Left lung (tissue), 10 donors: ENCODE results near the gene GIN1. TPM values are rescaled to one million over a fixed set of nuclear protein-coding genes. Genes with fewer than 3 reads are reported as not detected.
A peak's percentile ranks its signal among the peaks of the same experiment; 100 is the strongest.
"Not testable (repeated sequence)": the region's sequence is repeated elsewhere in the genome, so short reads cannot be mapped to it uniquely, and the experiment has no call there.

Source experiments
- ATAC-seq: fragments of 200-7000 bp; cut with Tn5 transposase; one replicate; pipeline ENCODE4 v1.9.1; 2020; ENCODE audit warnings: moderate library complexity
- DNase-seq, 4 donors: peaks; one replicate each; pipeline ENCODE4 v3.0.0-alpha.2; 2013 to 2020
- H3K27ac ChIP-seq, 2 donors: fragments of 200-600 bp; sonication (generic) in 1 of 2; one replicate each; pipeline versions ENCODE4 v1.5.0 to v1.8.0; 2020 to 2021
- H3K27me3 ChIP-seq, 2 donors: fragments of 200-600 bp; sonication (generic) in 1 of 2; one replicate each; pipeline versions ENCODE4 v1.5.0 to v1.8.0; 2020 to 2021
- H3K36me3 ChIP-seq, 2 donors: fragments of 200-600 bp; sonication (generic) in 1 of 2; one replicate each; pipeline versions ENCODE4 v1.5.0 to v1.8.0; 2020 to 2021
- H3K4me1 ChIP-seq, 2 donors: fragments of 200-600 bp; one replicate each; pipeline ENCODE4 v1.8.0; 2021
- H3K4me3 ChIP-seq, 2 donors: fragments of 200-600 bp; sonication (generic) in 1 of 2; one replicate each; pipeline versions ENCODE4 v1.5.0 to v1.8.0; 2020 to 2021; ENCODE audit warnings: mild to moderate bottlenecking in 1 of 2
- H3K9me3 ChIP-seq, 2 donors: fragments of 200-600 bp; sonication (generic) in 1 of 2; one replicate each; pipeline versions ENCODE4 v1.5.0 to v1.8.0; 2020 to 2021
- CTCF ChIP-seq, 2 donors: fragments of 200-600 bp; sonication (generic) in 1 of 2; IDR thresholded peaks; one replicate each; pipeline versions ENCODE4 v1.5.0 to v1.8.0; 2021; ENCODE audit warnings: antibody characterized with exemption in 2 of 2
- intact Hi-C, 2 donors: fragments of 100-400 bp; cut with DNase I; formaldehyde crosslinking; loops; one replicate each; pipeline versions ENCODE4 v1.11.2 to v1.14.2; 2022
- polyA plus RNA-seq, 6 donors: library from polyadenylated mRNA; unstranded; fragments of 120-200 nt; gene quantifications; one replicate each; pipeline ENCODE4 v1.2.1, GENCODE V29; 2013; ENCODE audit not compliant: insufficient read length in 6 of 6
- total RNA-seq, 2 donors: library from RNA; stranded (reverse); fragmentation: NEBNext Ultra II Directional; extraction: Animal tissue kit (Norgen Biotek cat#: 25700); gene quantifications; one replicate each; pipeline ENCODE4 v1.2.1, GENCODE V29; 2021
- donor health status: DM: no; HTN: yes; CAD: no.
- donor health status: DM: no; HTN: no; CAD: no.

The GIN1 gene
- total and polyA plus RNA-seq, 8 donors, result 7.5 to 13.9 (median 11.8) TPM

DNA sequence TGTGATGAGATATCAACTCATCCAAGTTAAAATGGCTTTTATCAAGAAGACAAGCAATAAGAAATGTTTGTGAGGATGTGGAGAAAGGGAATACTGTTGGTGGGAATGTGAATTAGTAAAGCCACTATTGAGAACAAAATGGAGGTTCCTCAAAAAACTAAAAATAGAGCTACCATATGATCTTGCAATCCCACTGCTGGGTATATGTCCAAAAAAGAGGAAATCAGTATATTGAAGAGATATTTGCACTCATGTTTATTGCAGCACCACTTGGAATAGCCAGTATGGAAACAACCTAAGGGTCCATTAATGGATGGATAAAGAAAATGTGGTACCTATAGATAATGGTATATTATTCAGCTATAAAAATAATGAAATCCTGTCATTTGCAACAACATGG lies 25.3 kb upstream of the GIN1 start:
- no peak overlapping the region for H3K27ac ChIP-seq
- peaks cover 0 to 39% of the 10 kb centered on the region in 2 donors for H3K36me3 ChIP-seq
- intact Hi-C loops, result no loop called here
- ATAC-seq (no peak), DNase-seq (no peak)
- TF ChIP-seq CTCF (IDR thresholded peaks at IDR 0.05), result no peak
- no peaks in the 10 kb centered on the region for H3K9me3 ChIP-seq
- H3K4me3 ChIP-seq, result no peak overlapping the region
- no peaks in the 10 kb centered on the region for H3K4me1 ChIP-seq
- H3K27me3 ChIP-seq, result no peaks in the 10 kb centered on the region

- intact Hi-C loops, H3K27me3 ChIP-seq, H3K27ac ChIP-seq, H3K4me1 ChIP-seq, H3K9me3 ChIP-seq, ATAC-seq, H3K4me3 ChIP-seq: not testable (repeated sequence)
- H3K36me3 ChIP-seq, result peaks cover 0 to 44% of the 10 kb centered on the region in 2 donors
- DNase-seq, result peak in 1 of 4 donors; percentile 73
These were observed 22.2 kb upstream of the GIN1 start for GRCh38 chr5:103142132-103142531.

DNA sequence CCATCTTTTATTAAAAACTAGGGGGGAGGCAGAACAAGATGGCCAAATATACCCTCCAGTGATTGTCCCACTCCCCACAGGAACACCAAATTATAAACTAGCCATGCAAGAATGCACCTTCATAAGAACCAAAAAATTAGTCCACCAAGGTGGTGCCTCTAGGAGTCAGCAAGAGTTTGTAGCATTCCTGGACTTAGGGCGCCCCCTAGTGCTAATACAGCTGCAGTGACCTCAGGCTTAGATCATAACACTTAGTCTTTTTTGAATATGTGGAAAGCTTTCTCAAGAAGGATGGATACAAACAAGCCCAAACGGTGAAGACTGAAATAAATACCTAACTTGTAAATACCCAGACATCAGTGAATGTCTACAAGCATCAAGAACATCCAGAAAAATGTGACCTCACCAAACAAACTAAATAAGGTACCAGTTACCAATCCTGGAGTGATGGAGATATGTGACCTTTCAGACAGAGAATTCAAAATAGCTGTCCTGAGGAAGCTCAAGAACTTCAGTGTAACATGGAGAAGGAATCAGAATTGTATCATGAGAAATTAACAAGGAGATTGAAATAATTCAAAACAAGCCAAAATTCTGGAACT lies 19.4 kb upstream of the GIN1 start:
- Histone ChIP-seq H3K9me3 (no peaks in the 10 kb centered on the region), H3K27ac (no peak overlapping the region), H3K27me3 (no peaks in the 10 kb centered on the region), H3K36me3 (peaks cover 0 to 46% of the 10 kb centered on the region in 2 donors), H3K4me1 (no peaks in the 10 kb centered on the region), H3K4me3 (no peak overlapping the region)
- intact Hi-C loops, result no loop called here
- TF ChIP-seq CTCF (IDR thresholded peaks at IDR 0.05), result peak; percentile 85 to 87
- ATAC-seq (peak; percentile 100), DNase-seq (peak in 3 of 4 donors; percentile 27 to 67 (median 64))

- Histone ChIP-seq H3K4me3 (no peak overlapping the region), H3K27me3 (no peaks in the 10 kb centered on the region), H3K36me3 (peaks cover 0 to 46% of the 10 kb centered on the region in 2 donors), H3K27ac (no peak overlapping the region), H3K4me1 (no peaks in the 10 kb centered on the region), H3K9me3 (no peaks in the 10 kb centered on the region)
- intact Hi-C loops, result no loop called here
- no peak for DNase-seq
- ATAC-seq, result peak; percentile 35
- TF ChIP-seq CTCF (IDR thresholded peaks at IDR 0.05), result no peak
These were observed 18.3 kb upstream of the GIN1 start for GRCh38 chr5:103138202-103138690.

- DNase-seq, result no peak
- ATAC-seq, result no peak
- Histone ChIP-seq H3K9me3 (no peaks in the 10 kb centered on the region), H3K36me3 (peaks cover 0 to 27% of the 10 kb centered on the region in 2 donors), H3K4me1 (no peaks in the 10 kb centered on the region), H3K27me3 (no peaks in the 10 kb centered on the region), H3K27ac (no peak overlapping the region), H3K4me3 (no peak overlapping the region)
- intact Hi-C loops, result no loop called here
- TF ChIP-seq CTCF (IDR thresholded peaks at IDR 0.05), result no peak
These were observed 15.5 kb upstream of the GIN1 start for GRCh38 chr5:103135461-103135860.

GRCh38 chr5:103133231-103133630 lies 13.3 kb upstream of the GIN1 start:
- TF ChIP-seq CTCF (IDR thresholded peaks at IDR 0.05), result no peak
- H3K27me3 ChIP-seq, result no peaks in the 10 kb centered on the region
- no peaks in the 10 kb centered on the region for H3K9me3 ChIP-seq

More at GRCh38 chr5:103133231-103133630, 13.3 kb upstream of the GIN1 start:
- no peaks in the 10 kb centered on the region for H3K4me1 ChIP-seq
- H3K4me3 ChIP-seq, result no peak overlapping the region
- H3K36me3 ChIP-seq, result peaks cover 0 to 7% of the 10 kb centered on the region in 2 donors
- ATAC-seq (no peak), DNase-seq (no peak)
- intact Hi-C loops, result no loop called here
- H3K27ac ChIP-seq, result no peak overlapping the region
